ENCODE measurements around the gene SEMA6A. TPM values are rescaled to one million over a fixed set of nuclear protein-coding genes. Genes with fewer than 3 reads are reported as not detected.

SEMA6A gene
- total and polyA plus RNA-seq, 5 experiments from 2014 or later, result 0.18 to 0.69 (median 0.22) TPM; not detected in 2

- Mint-ChIP-seq H3K9me3 (peaks cover 0 to 3% (median 0%) of the 10 kb centered on the region in 9 donors), H3K27me3 (no peaks in the 10 kb centered on the region), H3K27ac (no peak overlapping the region), H3K4me1 (peaks cover 12 to 16% (median 13%) of the 10 kb centered on the region in 4 donors), H3K36me3 (peaks cover 0 to 3% (median 0%) of the 10 kb centered on the region in 3 donors), H3K4me3 (no peak overlapping the region)
- DNase-seq (no peak), ATAC-seq (no peak)
- POLR2A ChIA-PET, result no interaction called here
These were observed 87.6 kb downstream of the SEMA6A start for GRCh38 chr5:116487045-116487444.

GRCh38 chr5:116486588-116486987 is 88.0 kb downstream of the SEMA6A start:
- peaks cover 0 to 3% (median 0%) of the 10 kb centered on the region in 9 donors for H3K9me3 Mint-ChIP-seq
- peaks cover 0 to 3% (median 0%) of the 10 kb centered on the region in 3 donors for H3K36me3 Mint-ChIP-seq
- H3K27me3 Mint-ChIP-seq, result no peaks in the 10 kb centered on the region
- POLR2A ChIA-PET, result no interaction called here
- no peak overlapping the region for H3K4me3 Mint-ChIP-seq
- ATAC-seq (no peak), DNase-seq (no peak)
- H3K4me1 Mint-ChIP-seq, result peaks cover 7 to 12% (median 8%) of the 10 kb centered on the region in 4 donors
- H3K27ac Mint-ChIP-seq, result no peak overlapping the region

- Mint-ChIP-seq H3K9me3 (peaks cover 0 to 3% (median 0%) of the 10 kb centered on the region in 9 donors), H3K27ac (peak overlapping the region in 1 of 10 donors; percentile 78), H3K36me3 (peaks cover 0 to 14% (median 4%) of the 10 kb centered on the region in 3 donors), H3K4me3 (no peak overlapping the region), H3K27me3 (no peaks in the 10 kb centered on the region), H3K4me1 (peaks cover 0 to 3% (median 0%) of the 10 kb centered on the region in 4 donors)
- DNase-seq (no peak), ATAC-seq (no peak)
- POLR2A ChIA-PET, result no interaction called here
These were observed 90.0 kb downstream of the SEMA6A start for GRCh38 chr5:116484645-116485044.

- no peak overlapping the region for H3K27ac Mint-ChIP-seq
- POLR2A ChIA-PET, result no interaction called here
- ATAC-seq, result no peak
- DNase-seq, result no peak
- peaks cover 6 to 26% (median 13%) of the 10 kb centered on the region in 3 donors for H3K36me3 Mint-ChIP-seq
- peaks cover 0 to 3% (median 0%) of the 10 kb centered on the region in 4 donors for H3K4me1 Mint-ChIP-seq
- H3K9me3 Mint-ChIP-seq, result peaks cover 0 to 14% (median 6%) of the 10 kb centered on the region in 9 donors
- H3K27me3 Mint-ChIP-seq, result no peaks in the 10 kb centered on the region
- no peak overlapping the region for H3K4me3 Mint-ChIP-seq
These were observed 92.2 kb downstream of the SEMA6A start for GRCh38 chr5:116482394-116482793.

GRCh38 chr5:116480894-116481510 is 93.6 kb downstream of the SEMA6A start:
- H3K4me3 Mint-ChIP-seq, result no peak overlapping the region
- POLR2A ChIA-PET, result no interaction called here
- no peaks in the 10 kb centered on the region for H3K27me3 Mint-ChIP-seq
- peaks cover 4 to 28% (median 19%) of the 10 kb centered on the region in 9 donors for H3K9me3 Mint-ChIP-seq
- H3K27ac Mint-ChIP-seq, result no peak overlapping the region
- H3K36me3 Mint-ChIP-seq, result peaks cover 12 to 40% (median 24%) of the 10 kb centered on the region in 3 donors
- ATAC-seq, result no peak
- H3K4me1 Mint-ChIP-seq, result peaks cover 0 to 3% (median 0%) of the 10 kb centered on the region in 4 donors
- no peak for DNase-seq

GRCh38 chr5:116479776-116480675 is 94.6 kb downstream of the SEMA6A start:
- DNase-seq (no peak), ATAC-seq (no peak)
- peaks cover 16 to 49% (median 33%) of the 10 kb centered on the region in 3 donors for H3K36me3 Mint-ChIP-seq
- H3K27ac Mint-ChIP-seq, result no peak overlapping the region
- H3K27me3 Mint-ChIP-seq, result no peaks in the 10 kb centered on the region
- peaks cover 9 to 37% (median 21%) of the 10 kb centered on the region in 9 donors for H3K9me3 Mint-ChIP-seq
- no peak overlapping the region for H3K4me3 Mint-ChIP-seq
- POLR2A ChIA-PET, result no interaction called here
- H3K4me1 Mint-ChIP-seq, result peaks cover 0 to 3% (median 1%) of the 10 kb centered on the region in 4 donors

- DNase-seq, result no peak
- ATAC-seq, result no peak
- H3K4me3 Mint-ChIP-seq, result no peak overlapping the region
- H3K9me3 Mint-ChIP-seq, result peaks cover 9 to 43% (median 22%) of the 10 kb centered on the region in 9 donors
- POLR2A ChIA-PET, result no interaction called here
- no peak overlapping the region for H3K27ac Mint-ChIP-seq
- no peaks in the 10 kb centered on the region for H3K27me3 Mint-ChIP-seq
- peaks cover 16 to 58% (median 34%) of the 10 kb centered on the region in 3 donors for H3K36me3 Mint-ChIP-seq
- peaks cover 0 to 3% (median 1%) of the 10 kb centered on the region in 4 donors for H3K4me1 Mint-ChIP-seq
These were observed 96.1 kb downstream of the SEMA6A start for GRCh38 chr5:116478491-116478890.

- Mint-ChIP-seq H3K36me3 (peaks cover 20 to 68% (median 34%) of the 10 kb centered on the region in 3 donors), H3K27ac (no peak overlapping the region), H3K4me3 (no peak overlapping the region), H3K4me1 (peaks cover 0 to 3% (median 1%) of the 10 kb centered on the region in 4 donors), H3K27me3 (no peaks in the 10 kb centered on the region), H3K9me3 (peaks cover 9 to 43% (median 22%) of the 10 kb centered on the region in 9 donors)
- DNase-seq, result no peak
- POLR2A ChIA-PET, result no interaction called here
- ATAC-seq, result no peak
These were observed 97.6 kb downstream of the SEMA6A start for GRCh38 chr5:116476897-116477537.

GRCh38 chr5:116475338-116475737 is 99.3 kb downstream of the SEMA6A start:
- POLR2A ChIA-PET, result no interaction called here
- ATAC-seq (no peak), DNase-seq (no peak)
- Mint-ChIP-seq H3K9me3 (peaks cover 9 to 43% (median 22%) of the 10 kb centered on the region in 9 donors), H3K27me3 (no peaks in the 10 kb centered on the region), H3K36me3 (peaks cover 26 to 77% (median 34%) of the 10 kb centered on the region in 3 donors), H3K4me1 (peaks cover 0 to 3% (median under 1%) of the 10 kb centered on the region in 4 donors), H3K4me3 (no peak overlapping the region), H3K27ac (no peak overlapping the region)

GRCh38 chr5:116473706-116474105 is 100.9 kb downstream of the SEMA6A start:
- POLR2A ChIA-PET, result no interaction called here
- no peak for DNase-seq
- no peak overlapping the region for H3K4me3 Mint-ChIP-seq
- no peak for ATAC-seq
- H3K36me3 Mint-ChIP-seq, result peaks cover 24 to 72% (median 35%) of the 10 kb centered on the region in 3 donors
- H3K27ac Mint-ChIP-seq, result no peak overlapping the region
- H3K27me3 Mint-ChIP-seq, result no peaks in the 10 kb centered on the region
- H3K4me1 Mint-ChIP-seq, result peaks cover 0 to 3% (median 0%) of the 10 kb centered on the region in 4 donors
- peaks cover 9 to 46% (median 22%) of the 10 kb centered on the region in 9 donors for H3K9me3 Mint-ChIP-seq

- H3K9me3 Mint-ChIP-seq, result peaks cover 9 to 41% (median 18%) of the 10 kb centered on the region in 9 donors
- H3K4me1 Mint-ChIP-seq, result peaks cover 0 to 3% (median 0%) of the 10 kb centered on the region in 4 donors
- H3K27me3 Mint-ChIP-seq, result no peaks in the 10 kb centered on the region
- POLR2A ChIA-PET, result no interaction called here
- no peak overlapping the region for H3K27ac Mint-ChIP-seq
- peaks cover 24 to 77% (median 26%) of the 10 kb centered on the region in 3 donors for H3K36me3 Mint-ChIP-seq
- DNase-seq, result no peak
- ATAC-seq, result no peak
- no peak overlapping the region for H3K4me3 Mint-ChIP-seq
These were observed 102.3 kb downstream of the SEMA6A start for GRCh38 chr5:116472274-116472673.

GRCh38 chr5:116469631-116470030 is 105.0 kb downstream of the SEMA6A start:
- H3K27ac Mint-ChIP-seq, result no peak overlapping the region
- peaks cover 0 to 14% (median 5%) of the 10 kb centered on the region in 9 donors for H3K9me3 Mint-ChIP-seq
- DNase-seq (no peak), ATAC-seq (no peak)
- peaks cover 0 to 12% (median 0%) of the 10 kb centered on the region in 4 donors for H3K4me1 Mint-ChIP-seq
- POLR2A ChIA-PET, result no interaction called here
- no peak overlapping the region for H3K4me3 Mint-ChIP-seq
- H3K27me3 Mint-ChIP-seq, result no peaks in the 10 kb centered on the region
- H3K36me3 Mint-ChIP-seq, result peaks cover 13 to 60% (median 18%) of the 10 kb centered on the region in 3 donors
